ENCODE measurements around the gene BSCL2. TPM values are rescaled to one million over a fixed set of nuclear protein-coding genes. Genes with fewer than 3 reads are reported as not detected.
A peak's percentile ranks its signal among the peaks of the same experiment; 100 is the strongest.

BSCL2 gene
- total and polyA plus RNA-seq, 2 of the 13 experiments (the other 11 are each of a cell fraction or from before 2014, with no cell fraction given): 19.5 to 21.1 TPM

GRCh38 chr11:62664405-62665074 lies 42.7 kb downstream of the BSCL2 start (continued):
- TF ChIP-seq CERS6 (CRISPR knock-in tag; IDR thresholded peaks at IDR 0.05) (no peak), MLLT10 (CRISPR knock-in tag; IDR thresholded peaks at IDR 0.05) (no peak), NR0B2 (CRISPR knock-in tag; IDR thresholded peaks at IDR 0.05) (no peak), SNRNP70 (IDR thresholded peaks at IDR 0.05; ENCODE audit: low read depth, low read length) (no peak), ZSCAN20 (CRISPR knock-in tag; IDR thresholded peaks at IDR 0.05; ENCODE audit: borderline replicate concordance) (peak; percentile 86; the same call in 1 of the 2 replicates), ZNF263 (CRISPR knock-in tag; IDR thresholded peaks at IDR 0.05) (peak; percentile 68), SMAD3 (CRISPR knock-in tag; IDR thresholded peaks at IDR 0.05) (0 out of 2 replicates have a peak, but pooled peaks have one; percentile 0), ARNTL (CRISPR knock-in tag; IDR thresholded peaks at IDR 0.05) (no peak), ZNF496 (CRISPR knock-in tag; IDR thresholded peaks at IDR 0.05; ENCODE audit: insufficient replicate concordance) (no peak), ZC3H4 (CRISPR knock-in tag; IDR thresholded peaks at IDR 0.05; ENCODE audit: borderline replicate concordance) (no peak), WIZ (CRISPR knock-in tag; IDR thresholded peaks at IDR 0.05) (0 out of 2 replicates have a peak, but pooled peaks have one; percentile 50), JUN (CRISPR knock-in tag; IDR thresholded peaks at IDR 0.05) (no peak), REPIN1 (CRISPR knock-in tag; IDR thresholded peaks at IDR 0.05; ENCODE audit: borderline replicate concordance, low read depth) (no peak), ERF (CRISPR knock-in tag; IDR thresholded peaks at IDR 0.05) (no peak)

Measured in HepG2 (cell line).